CD4-positive, alpha-beta T cell treated with Interleukin-17A for 1 hour (primary cell): ENCODE measurements around the gene RHO.
A peak's percentile ranks its signal among the peaks of the same experiment; 100 is the strongest.

Experiments
- DNase-seq: peaks from one replicate; pipeline ENCODE4 v3.0.0-alpha.2; 2020

Gene RHO

DNA sequence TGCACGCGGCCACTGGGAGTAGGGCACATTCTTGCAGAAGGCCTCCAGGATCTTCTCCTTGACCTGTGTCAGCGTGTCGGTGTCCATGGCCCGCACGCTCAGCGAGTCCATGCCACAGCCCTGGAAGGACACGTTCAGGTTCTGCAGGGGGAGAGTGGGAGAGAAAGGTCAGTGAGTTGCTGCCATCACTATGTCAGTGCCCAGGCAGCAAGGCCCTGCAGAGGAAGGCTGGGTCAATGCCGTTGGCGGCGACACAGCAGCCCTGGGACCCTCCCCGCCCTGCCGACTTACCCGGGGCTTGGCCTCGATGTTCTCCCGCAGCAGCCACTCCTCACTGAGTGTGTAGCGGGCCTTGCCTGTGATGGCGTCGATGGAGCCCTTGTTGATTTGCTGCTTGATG, 34.4 kb downstream of the RHO start:
- no peak for DNase-seq

DNA sequence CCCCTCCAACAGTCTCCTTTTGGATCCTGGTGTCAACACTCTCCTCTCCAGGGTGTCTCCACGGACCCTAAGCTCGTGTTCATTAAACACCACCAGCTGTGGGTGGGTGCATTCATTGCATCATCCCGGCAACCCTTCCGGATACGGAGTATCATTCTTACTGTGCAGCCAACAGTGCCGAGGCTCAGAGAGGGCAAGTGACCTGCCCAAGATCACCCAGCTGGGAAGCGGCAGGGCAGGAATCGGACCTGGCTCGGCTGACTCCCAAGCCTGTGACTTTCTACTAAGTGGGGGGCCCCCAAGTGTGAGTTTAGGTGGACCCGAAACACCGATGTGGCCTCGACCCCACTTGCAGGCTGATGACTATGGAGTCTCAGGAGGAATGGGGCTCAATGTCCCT, 34.9 kb downstream of the RHO start:
- DNase-seq: no peak

DNA sequence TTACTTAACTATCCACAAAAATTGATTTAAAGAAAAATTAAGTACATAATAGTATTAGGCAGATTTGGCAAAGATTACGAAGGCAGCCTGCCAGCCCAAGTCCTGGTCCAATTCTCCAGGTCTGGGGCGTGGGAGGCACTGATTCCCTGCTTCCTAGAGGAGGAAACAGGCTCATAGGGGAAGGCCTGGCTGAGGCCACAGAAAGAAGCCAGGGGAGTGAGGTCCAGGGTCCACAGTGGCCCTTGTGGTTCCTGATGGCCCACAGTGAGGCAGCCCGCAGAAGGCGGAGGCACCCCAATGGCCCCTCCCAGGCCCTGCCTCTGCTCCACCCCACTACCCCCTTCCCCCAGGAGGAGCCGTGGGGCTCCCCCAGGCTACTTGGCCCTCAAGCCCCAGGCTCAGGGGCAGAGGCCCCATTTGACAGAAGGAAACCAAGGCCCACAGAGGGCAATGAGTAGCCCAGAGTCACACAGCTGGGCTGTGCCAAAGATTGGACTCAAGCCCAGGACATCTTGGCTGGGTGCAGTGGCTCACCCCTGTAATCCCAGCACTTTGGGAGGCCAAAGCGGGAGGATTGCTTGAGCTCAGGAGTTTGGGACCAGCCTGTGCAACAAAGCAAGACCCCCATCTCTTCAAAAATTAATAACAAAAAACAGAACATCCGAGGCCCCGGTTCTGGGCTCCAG, 35.6 kb downstream of the RHO start:
- no peak for DNase-seq

DNA sequence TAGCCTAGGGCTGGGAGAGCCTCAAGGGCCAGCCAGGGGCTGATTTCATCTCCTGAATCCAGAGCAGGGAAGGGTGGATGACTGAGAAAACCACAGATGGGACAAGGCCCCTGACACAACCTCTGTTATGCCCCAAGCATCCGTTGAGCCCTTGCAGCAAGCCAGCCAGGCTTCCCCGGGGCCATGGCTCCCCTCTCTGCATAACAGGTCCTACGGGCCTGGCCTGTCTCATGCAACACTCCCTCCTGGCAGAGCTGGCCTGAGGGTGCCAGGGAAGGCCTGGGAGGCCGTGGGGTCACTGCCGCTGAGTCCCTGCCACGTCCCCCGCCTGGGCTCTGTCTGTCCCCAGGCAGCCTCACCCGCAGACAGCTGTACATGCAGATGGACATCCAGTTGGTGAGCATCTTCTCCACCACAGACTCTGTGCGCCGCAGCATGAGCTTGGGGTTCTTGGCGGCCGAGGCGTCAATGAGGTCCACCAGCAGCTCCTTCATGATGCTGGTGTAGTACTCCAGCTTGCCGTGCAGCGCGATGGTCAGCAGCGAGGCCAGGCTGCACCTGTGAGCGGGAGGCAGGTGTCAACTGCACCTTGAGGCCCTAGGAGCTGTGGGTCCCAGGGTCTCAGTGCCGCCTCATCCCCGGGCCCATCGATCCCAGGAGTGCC, 36.7 kb downstream of the RHO start:
- DNase-seq: no peak

DNA sequence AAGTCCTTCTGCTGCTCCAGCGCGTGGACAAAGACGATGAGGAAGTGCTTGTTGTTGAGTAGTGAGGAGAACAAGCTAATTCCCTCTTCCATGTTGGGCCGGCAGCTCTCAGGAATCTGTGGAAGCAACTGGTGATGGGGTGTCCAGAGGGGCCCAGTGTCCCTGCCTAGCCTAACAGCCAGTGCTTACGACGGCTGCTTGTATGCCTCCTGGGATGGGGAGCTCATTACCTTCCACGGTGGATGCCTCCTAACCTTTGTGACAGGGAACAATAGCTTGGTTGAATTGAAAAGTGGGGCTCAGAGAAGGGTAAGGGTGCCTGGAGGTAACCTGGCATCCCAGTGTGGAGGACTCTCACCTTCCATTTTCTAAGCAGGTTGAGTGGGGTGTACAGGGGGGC, 37.5 kb downstream of the RHO start:
- DNase-seq: no peak

DNA sequence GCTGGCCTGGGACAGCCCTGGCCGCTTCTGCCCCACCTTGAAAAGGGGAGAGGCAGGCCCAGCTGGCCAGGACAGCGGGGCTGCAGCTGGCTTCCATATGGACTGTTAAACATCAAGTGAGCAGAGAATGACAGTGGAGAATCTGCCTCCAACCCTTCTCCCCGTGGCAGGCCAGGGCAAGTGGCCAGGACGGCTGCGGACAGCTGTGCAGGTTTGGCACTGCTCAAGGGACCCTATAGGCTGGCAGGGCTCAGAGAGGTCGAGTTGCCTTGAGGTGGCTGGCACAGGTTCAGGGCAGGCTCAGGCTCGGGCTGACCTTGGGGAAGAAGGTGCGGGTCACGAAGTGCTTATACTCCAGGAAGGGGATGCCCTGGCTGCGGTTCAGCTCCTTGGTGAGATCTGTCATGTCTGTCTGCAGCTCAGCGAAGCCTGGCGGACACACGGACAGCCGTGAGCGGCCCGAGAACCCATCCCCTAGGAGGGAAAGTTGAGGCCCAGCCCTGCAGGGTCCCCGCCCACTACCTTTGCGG, 38.8 kb downstream of the RHO start:
- DNase-seq: no peak

DNA sequence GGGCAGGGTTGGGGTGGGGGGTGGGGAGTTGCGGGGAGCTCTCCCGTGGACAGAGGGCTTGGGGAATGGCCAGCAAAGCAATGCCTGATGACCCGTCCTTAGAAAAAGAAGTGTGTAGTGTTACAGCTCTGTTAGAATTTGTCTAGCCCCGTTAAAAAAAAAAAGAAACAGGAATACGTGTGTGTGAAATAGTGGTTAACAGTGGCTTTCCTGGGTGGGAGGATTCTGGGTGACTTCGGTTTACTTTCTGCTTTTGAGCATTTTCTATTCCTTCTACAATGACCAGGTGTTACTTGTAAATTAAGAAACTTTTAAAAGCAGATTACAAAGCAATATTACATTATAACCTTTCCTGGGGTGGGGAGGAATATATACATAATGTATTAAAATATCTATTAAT, 39.5 kb downstream of the RHO start:
- peak; percentile 10 for DNase-seq

DNA sequence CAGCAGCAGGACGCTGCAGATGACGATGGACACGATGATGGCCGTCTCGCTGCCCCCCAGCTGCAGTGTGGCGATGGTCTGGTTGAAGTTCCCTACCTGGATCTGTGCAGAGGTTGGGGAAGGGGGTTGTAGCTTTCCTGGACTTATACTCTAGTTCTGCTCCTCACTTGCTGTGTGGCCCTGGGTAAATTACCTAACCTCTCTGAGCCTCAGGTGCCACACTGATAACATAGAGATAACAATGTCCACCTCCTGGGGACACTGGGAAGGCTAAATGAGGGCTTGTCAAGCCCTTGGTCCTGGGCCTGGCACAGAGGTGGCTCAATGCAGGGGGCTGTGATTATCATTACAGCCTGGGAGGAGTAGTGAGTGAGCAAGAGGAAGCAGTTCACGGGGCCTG, 41.4 kb downstream of the RHO start:
- no peak for DNase-seq

DNA sequence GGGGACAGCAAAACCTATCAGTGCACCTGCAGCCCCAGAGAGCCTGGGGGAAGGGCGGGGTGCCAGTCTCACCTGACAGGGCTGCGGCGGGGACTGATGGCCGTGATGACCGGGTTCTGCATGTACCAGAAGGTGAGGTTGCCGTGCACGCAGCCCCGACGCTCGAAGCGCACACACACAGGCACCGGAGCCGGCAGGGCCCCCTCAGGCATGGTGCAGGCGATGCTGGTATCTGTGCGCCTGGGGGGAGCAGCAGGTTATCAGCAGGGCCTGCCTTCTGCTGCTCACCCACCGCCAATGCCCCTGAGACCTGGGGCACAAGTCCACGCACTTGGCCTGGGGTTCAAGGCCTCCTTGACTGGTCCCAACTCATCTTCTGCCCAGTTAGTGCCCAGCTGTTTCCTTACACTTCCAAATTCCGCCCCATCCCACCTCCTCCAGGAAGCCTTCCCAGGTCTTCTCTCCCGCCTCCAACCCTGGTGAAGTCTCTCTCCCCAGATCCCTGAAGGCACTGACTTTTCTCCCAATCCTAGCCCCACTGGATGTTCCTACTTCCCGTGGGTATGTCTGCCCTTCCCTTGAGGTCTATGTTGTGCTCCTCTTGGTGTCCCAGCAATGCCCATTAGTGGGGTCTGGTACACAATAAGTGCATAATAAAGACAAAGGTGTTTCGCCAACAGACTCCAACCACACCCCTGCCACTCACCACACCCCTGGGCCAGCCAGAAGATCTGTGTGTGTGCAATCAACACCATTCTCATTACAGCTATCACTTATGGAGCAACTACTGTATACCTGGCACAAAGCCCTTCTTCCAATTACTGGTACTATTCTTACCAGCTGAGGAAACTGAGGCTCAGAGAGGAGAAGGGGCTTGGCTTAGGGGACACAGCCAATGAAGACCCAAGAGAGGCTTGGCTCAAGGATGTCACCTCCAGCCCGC, 43.4 kb downstream of the RHO start:
- DNase-seq: no peak

DNA sequence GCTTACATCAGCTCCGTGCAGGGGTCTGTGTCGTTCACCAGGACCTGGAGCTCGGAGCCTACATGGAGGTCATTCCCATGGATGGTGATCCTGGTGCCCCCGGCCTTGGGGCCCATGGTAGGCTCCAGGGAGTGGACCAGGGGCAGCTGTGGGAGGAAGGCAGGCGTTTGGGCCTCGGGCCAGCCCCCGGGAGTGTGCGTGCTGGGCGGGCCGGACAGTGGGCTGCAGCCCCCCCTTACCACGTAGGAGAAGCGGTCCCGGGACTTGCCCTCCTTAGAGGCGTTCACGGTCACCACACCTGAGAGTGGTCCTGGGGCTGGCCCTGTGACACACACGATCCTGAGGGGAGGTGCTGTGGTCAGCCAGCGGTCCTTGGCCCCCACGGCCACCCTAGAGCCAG, 44.2 kb downstream of the RHO start:
- DNase-seq: no peak

DNA sequence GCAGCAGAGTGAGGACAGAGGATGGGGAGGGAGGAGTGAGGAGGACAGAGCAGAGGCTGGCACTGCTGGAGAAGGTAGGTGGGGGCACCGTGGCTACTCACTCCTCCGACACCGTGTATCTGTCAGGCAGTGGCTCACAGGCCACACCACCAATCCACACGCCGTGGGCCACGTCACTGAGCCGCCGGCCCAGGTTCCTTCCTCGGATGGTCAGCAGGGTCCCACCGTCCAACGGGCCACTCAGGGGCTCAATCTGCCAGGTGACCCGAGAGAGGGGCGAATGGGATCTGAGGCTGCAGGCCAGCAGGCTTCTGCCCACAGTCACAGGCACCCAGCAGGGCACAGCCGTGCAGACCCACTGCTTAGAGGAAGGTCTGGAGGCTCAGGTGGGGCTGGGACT, 45.1 kb downstream of the RHO start:
- DNase-seq: no peak

DNA sequence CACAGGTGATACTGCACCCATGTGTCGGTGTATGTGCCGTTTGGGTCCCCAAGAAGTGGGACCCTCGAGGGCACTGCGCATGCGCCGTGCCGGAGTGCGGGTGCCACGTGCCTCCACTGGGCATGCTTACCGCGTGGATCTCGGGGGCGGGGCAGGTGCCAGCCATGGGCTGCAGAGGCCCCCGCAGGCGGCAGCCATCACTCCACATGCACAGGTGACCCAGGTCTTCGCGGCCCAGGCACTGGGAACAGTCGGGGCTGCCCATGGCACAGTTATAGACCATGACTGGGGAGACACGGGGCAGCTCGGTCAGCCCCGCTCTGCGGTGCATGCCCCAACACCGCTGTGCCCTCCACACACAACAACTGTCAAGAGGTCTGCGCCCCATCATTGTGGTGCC, 45.8 kb downstream of the RHO start:
- no peak for DNase-seq

DNA sequence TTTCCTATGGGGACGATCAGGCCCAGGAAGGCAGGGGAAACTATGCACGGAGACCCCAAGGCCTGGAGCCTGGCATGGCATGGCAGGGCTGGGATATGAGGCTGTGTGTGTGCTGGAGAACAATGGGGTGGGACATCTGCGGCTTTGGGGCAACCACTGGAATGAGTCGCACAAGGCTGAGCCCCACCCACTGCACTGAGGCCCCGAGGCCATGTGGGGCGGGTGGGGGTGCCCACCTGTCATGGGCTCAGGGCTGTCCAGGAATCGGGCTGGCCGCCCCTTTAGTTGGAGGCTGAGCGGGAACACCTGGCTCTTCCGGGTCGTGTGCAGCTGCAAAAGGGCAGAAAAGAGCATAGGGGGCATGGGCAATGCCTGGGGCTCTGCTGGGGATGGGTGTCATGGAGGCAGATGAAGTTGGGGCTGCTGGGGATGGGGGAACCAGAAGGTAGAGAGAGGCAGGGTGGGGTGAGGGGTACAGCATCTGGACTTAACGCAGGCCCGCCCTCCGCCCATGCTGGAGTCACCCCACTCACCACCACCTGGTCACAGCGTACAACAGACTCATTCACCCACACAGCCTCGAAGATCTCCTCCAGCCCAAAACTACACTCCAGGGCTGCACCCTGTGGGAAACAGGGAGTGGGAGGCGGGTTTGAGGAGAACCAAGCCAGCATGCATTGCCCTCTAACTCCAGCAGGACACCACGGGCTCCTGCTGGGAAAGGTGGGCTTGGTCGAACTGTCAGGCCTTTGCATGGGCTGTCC, 47.0 kb downstream of the RHO start:
- DNase-seq: no peak

DNA sequence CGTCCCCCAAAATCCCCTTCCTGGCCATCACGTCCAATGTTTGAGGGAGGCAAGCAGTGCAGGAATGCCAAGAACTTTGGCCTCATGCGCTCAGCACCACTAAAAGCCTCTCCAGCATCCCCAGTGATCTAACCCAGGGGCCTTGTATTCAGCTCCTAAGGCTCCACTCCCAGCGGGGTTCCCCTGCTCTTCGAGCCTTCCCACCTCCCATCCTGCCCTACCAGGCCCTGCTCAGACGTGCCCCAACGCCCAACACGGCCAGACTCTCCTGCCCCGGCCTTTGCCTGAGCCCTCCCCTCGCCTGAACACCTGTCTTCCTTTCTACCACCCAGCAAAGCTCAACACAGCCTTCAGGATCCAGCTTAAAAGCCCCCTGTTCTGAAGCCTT, 47.6 kb downstream of the RHO start:
- DNase-seq: no peak

DNA sequence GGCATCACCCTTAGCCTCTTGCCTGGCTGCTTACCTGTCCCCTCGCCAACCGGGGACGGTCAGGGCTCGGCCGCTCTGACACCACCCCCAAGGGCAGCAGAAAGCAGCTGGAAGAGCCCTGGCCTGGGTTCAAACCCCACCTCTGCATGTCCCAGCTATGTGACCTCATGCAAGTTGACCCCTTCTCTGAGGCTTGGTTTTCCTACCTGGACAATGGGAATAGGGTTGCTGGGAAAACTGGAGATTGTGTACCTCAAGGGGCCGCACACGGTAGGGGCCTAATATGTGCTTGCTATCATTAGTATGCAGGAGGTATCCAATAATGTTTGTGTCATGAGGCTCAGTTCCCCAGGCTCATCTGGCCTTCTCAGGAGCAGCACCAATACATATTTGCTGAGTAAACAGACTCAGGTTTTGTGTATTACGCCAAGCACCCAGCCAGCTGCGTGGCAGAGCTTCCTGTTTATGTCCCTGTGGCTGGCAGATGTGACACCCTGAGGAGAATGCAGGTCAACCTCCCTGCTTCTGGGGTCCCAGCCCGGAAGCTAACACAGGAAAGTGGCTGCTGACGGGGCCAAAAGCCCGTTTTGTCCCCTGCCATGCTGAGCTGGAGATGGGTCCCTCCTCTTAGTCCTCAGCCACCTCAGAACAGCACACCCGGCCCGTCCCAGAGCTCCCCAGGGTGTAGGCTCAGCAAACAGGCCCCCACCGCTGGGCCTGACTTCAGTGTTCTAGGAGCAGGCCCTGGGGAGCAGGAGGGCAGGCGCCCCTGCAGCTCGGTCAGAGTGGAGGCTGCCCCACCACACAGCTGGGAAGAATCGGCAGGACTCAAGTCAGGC, 48.3 kb downstream of the RHO start:
- peak; percentile 83 for DNase-seq

DNA sequence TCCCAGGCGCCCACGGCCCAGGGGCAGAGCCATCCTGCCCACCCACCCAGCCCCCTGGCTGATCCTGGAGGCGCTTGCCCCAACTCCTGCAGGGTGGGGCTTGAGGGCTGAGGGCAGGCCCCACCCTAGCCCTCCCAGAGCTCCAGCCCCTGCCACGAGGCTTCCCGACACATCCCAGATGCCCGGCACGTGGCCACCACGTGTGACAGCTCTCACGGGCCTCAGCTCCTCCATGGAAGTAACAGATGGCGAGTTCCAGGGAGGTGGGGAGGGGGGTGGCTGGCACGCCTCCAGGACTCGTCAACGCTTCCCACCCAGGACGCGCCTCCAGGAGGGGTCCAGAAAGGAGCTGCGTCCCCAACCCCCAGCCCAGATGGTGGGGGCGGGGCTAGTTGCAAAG, 48.9 kb downstream of the RHO start:
- no peak for DNase-seq

DNA sequence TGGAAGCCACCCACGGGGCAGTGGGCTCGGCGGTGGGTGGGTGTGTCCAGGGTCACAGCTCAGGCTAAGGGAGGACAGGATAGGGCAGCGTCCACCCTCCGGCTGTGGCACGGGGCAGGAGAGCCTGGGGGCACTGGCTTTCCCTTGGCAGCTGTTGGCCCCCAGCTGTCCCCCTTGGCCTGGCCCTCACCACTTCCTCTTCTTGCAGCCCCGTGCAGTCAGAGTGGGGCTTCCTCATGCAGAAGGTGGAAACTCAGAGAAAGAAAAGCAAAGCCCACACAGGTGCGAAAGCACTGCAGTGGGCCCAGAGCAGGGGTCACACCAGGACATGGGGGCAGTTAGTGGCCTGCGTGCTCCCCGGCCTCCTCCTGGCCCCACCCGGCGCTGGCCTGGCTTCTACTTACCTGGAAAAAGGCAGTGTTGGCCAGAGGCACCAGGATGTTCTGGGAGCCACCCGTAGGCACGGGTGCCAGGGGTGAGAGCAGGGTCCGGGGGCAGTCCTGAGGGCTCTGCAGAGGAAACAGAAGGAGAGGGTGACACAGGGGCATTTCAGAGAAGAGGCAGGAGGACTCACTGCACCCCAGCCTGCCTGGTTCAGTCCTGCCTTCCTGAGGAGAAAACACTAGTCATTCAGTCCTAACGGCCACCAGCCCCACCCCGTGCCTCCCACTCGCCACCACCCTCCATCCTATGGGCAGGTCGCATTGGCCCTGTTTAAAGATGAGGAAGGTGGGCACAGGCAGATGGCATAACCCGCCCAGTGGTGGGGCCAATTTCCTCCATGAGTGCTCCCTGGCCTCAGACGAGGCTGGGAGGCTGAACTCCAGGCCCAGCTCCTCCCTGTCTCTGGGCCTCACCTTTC, 49.7 kb downstream of the RHO start:
- peak; percentile 22 for DNase-seq

DNA sequence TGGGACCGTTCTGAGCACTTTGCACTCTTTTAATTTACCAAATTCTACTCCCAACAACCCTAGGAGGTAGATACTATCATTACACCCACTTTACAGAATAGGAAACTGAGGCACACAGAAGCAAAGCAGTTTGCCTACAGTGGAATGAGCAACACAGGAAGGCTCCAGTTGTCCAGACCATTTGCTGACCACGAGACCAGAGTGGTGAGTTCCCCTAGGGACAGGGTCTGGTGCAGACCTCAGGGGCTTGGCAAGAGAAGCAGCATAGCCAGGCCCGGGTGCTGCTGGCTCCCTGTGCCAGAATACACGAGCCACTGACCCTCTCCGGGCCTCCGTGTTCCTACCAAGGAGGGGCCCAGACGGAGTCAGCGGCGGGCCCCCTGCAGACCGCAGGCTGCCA, 51.6 kb downstream of the RHO start:
- no peak for DNase-seq

DNA sequence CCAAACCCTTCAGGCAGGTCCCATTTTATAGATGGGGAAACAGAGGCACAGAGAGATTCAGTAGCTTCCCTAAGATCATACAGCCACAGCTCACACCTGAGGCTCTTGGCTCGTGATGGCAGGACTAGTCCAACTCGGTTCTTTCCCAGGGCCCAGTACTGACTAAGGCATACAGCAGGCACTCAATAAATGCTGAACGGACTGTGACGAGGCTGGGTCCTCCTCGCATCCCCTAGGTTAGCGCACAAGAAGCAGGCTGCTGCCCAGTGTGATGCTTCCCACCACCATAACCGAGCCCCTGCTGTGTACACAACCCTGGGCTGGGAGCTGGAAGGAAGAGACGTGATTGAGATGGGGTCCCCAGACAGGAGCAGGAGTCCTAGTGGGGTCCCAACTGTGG, 53.2 kb downstream of the RHO start:
- no peak for DNase-seq

DNA sequence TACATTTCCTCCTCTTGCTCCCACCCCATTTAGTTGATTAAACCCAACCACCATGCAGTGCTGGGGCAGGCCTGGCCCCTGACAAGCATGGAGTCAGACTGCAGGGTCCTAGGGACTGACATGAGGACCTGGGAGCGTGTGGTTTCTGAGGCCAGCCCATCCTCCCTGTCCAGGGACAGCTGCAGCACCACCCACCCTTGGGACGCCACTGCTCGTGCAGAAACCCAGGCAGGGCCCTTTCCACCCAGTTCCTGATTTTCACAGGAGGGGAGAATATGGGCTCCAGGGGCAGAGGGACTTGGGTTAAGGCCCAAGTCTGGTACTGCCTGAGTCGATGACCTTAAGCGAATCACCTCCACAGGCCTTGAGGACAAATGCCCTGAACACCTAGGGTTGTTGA, 54.4 kb downstream of the RHO start:
- no peak for DNase-seq

DNA sequence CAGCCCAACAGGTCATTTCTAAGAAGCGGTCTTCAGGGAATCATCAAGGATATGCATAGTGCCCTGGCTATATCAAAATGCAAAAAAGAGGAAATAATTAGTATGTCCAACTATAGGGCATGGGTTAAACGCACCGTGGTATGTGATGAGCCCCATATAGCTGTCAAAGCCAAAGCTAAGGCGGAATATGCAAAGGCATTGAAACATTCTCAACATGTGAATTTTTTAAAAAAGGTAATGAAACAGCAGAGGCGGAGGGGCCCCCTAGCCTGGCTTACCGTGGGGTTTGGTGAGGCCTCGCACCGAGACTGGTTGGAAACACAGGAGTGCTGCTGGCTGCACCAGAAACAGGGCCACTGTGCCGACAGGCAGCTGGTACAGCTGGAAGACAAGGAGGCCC, 54.9 kb downstream of the RHO start:
- no peak for DNase-seq
